ENCODE results near the gene CSRNP3. TPM values are rescaled to one million over a fixed set of nuclear protein-coding genes. Genes with fewer than 3 reads are reported as not detected.

Gene CSRNP3
- total RNA-seq, 1 donor from 2014 or later: 2.3 TPM

DNA sequence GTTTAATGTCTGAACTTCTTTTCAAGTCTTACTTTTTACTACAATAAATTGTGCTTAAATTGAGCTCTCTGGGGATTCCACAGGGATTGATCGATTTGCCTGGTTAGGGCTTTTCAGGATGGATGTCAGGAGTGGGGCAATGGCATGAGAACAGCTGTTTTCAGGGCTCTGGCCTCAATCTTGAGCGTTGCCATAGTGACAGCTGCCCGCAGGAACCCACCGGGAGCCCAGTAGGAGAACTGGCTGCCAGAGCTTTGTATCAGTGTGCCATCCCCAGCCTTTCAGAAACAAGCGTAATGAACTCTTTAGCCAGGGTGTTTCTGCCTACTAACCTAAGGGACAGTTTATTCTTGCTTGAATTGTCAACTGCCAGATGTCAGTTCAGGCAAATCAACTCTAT, 231.0 kb downstream of the CSRNP3 start:
- H3K27ac ChIP-seq: no peak overlapping the region
- intact Hi-C loops (cut with DNase I): no loop called here
- TF ChIP-seq, protein P1, sequence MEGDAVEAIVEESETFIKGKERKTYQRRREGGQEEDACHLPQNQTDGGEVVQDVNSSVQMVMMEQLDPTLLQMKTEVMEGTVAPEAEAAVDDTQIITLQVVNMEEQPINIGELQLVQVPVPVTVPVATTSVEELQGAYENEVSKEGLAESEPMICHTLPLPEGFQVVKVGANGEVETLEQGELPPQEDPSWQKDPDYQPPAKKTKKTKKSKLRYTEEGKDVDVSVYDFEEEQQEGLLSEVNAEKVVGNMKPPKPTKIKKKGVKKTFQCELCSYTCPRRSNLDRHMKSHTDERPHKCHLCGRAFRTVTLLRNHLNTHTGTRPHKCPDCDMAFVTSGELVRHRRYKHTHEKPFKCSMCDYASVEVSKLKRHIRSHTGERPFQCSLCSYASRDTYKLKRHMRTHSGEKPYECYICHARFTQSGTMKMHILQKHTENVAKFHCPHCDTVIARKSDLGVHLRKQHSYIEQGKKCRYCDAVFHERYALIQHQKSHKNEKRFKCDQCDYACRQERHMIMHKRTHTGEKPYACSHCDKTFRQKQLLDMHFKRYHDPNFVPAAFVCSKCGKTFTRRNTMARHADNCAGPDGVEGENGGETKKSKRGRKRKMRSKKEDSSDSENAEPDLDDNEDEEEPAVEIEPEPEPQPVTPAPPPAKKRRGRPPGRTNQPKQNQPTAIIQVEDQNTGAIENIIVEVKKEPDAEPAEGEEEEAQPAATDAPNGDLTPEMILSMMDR (IDR thresholded peaks at IDR 0.05): no peak
- no peak for ATAC-seq
- DNase-seq: no peak
- no peaks in the 10 kb centered on the region for H3K9me3 ChIP-seq
- H3K4me3 ChIP-seq: no peak overlapping the region
- no peaks in the 10 kb centered on the region for H3K4me1 ChIP-seq
- H3K27me3 ChIP-seq (ENCODE audit: low read depth): no peaks in the 10 kb centered on the region
- H3K36me3 ChIP-seq: no peaks in the 10 kb centered on the region

- no peaks in the 10 kb centered on the region for H3K9me3 ChIP-seq
- no peaks in the 10 kb centered on the region for H3K27me3 ChIP-seq (ENCODE audit: low read depth)
- DNase-seq (no peak), ATAC-seq (no peak)
- H3K27ac ChIP-seq: no peak overlapping the region
- H3K4me3 ChIP-seq: no peak overlapping the region
- no peaks in the 10 kb centered on the region for H3K4me1 ChIP-seq
- intact Hi-C loops (cut with DNase I): no loop called here
- no peaks in the 10 kb centered on the region for H3K36me3 ChIP-seq
- TF ChIP-seq, protein P1 (IDR thresholded peaks at IDR 0.05): no peak
Observed at GRCh38 chr2:165701147-165701546, 231.6 kb downstream of the CSRNP3 start.

DNA sequence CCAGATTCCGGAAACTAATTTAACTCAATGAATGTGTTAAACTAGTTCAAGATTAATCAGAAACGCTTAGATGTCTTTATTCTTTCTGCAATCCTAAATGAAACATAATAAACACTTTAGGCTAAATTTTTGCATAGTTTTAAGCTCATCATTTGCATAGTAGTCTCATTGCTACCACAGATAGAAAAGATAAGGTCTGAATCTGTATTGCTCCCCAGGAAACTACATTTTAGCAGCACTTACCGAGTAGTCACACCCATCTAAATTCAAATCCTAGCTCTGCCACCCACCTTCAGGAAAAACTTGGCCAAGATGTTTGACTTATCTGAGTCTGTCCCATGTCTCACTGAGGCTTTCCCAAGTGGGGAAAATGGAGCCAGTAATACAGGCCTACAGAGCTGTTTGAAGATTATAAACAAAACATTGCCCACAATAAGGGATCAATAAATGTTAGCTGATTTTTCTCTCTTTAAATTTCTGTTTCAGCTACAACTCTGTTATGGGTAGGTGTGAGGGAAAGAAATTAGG, 237.5 kb downstream of the CSRNP3 start:
- no peaks in the 10 kb centered on the region for H3K27me3 ChIP-seq (ENCODE audit: low read depth)
- H3K36me3 ChIP-seq: no peaks in the 10 kb centered on the region
- no peaks in the 10 kb centered on the region for H3K4me1 ChIP-seq
- H3K4me3 ChIP-seq: no peak overlapping the region
- ATAC-seq (no peak), DNase-seq (no peak)
- TF ChIP-seq, protein P1 (IDR thresholded peaks at IDR 0.05): no peak
- H3K27ac ChIP-seq: no peak overlapping the region
- intact Hi-C loops (cut with DNase I): no loop called here
- no peaks in the 10 kb centered on the region for H3K9me3 ChIP-seq

- no peaks in the 10 kb centered on the region for H3K27me3 ChIP-seq (ENCODE audit: low read depth)
- no peak overlapping the region for H3K27ac ChIP-seq
- H3K4me3 ChIP-seq: no peak overlapping the region
- no peaks in the 10 kb centered on the region for H3K4me1 ChIP-seq
- TF ChIP-seq, protein P1 (IDR thresholded peaks at IDR 0.05): no peak
- no peaks in the 10 kb centered on the region for H3K36me3 ChIP-seq
- no peak for DNase-seq
- intact Hi-C loops (cut with DNase I): no loop called here
- ATAC-seq: no peak
- no peaks in the 10 kb centered on the region for H3K9me3 ChIP-seq
Observed at GRCh38 chr2:165716091-165716490, 246.6 kb downstream of the CSRNP3 start.

GRCh38 chr2:165718610-165719210, 249.2 kb downstream of the CSRNP3 start:
- no peak overlapping the region for H3K4me3 ChIP-seq
- H3K27ac ChIP-seq: no peak overlapping the region
- DNase-seq (no peak), ATAC-seq (no peak)
- TF ChIP-seq, protein P1 (IDR thresholded peaks at IDR 0.05): no peak
- no peaks in the 10 kb centered on the region for H3K4me1 ChIP-seq
- no peaks in the 10 kb centered on the region for H3K27me3 ChIP-seq (ENCODE audit: low read depth)
- no peaks in the 10 kb centered on the region for H3K36me3 ChIP-seq
- intact Hi-C loops (cut with DNase I): no loop called here
- H3K9me3 ChIP-seq: no peaks in the 10 kb centered on the region

Measured in lower lobe of right lung (tissue), 2 donors.